Psoas muscle (tissue), 8 donors: Measurements from ENCODE around the gene MYL5. TPM values are rescaled to one million over a fixed set of nuclear protein-coding genes. Genes with fewer than 3 reads are reported as not detected.
A peak's percentile ranks its signal among the peaks of the same experiment; 100 is the strongest.

Experiments
- ATAC-seq, 4 donors: fragments of 200-7000 bp; cut with Tn5 transposase; one replicate each; pipeline ENCODE4 v1.9.1; 2020; ENCODE audit warnings: moderate library complexity in 3 of 4, mild to moderate bottlenecking in 2 of 4
- DNase-seq, 2 donors: peaks; one replicate each; pipeline ENCODE4 v3.0.0-alpha.2; 2020
- H3K27ac ChIP-seq: fragments of 200-600 bp; one replicate; pipeline ENCODE4 v1.8.0; 2022
- H3K27me3 ChIP-seq, 3 donors: fragments of 200-600 bp in 1 of 3; one replicate each; pipeline versions ENCODE4 v1.6.1 to v1.8.0; 2013 to 2022; ENCODE audit warnings: low read length in 2 of 3, mild to moderate bottlenecking in 2 of 3, moderate library complexity in 1 of 3; ENCODE audit not compliant: insufficient read depth in 3 of 3
- H3K36me3 ChIP-seq, 2 donors: fragments of 200-600 bp in 1 of 2; one replicate each; pipeline versions ENCODE4 v1.6.1 to v1.8.0; 2013 to 2022; ENCODE audit warnings: low read depth in 1 of 2, mild to moderate bottlenecking in 1 of 2, moderate library complexity in 1 of 2; ENCODE audit not compliant: insufficient read depth in 1 of 2
- H3K4me1 ChIP-seq: fragments of 200-600 bp; one replicate; pipeline ENCODE4 v1.8.0; 2022
- H3K4me3 ChIP-seq: fragments of 200-600 bp; one replicate; pipeline ENCODE4 v1.8.0; 2022; ENCODE audit warnings: mild to moderate bottlenecking
- H3K9me3 ChIP-seq: fragments of 200-600 bp; one replicate; pipeline ENCODE4 v1.8.0; 2022
- WGBS, 3 donors: extraction: QIAGEN DNeasy Blood & Tissue Kit; methylation state at CpG; one replicate each; pipeline versions ENCODE4 v1.1.6 to v1.1.7; 2013; 5-methylcytosine and 5-hydroxymethylcytosine counted together
- intact Hi-C, 2 donors: fragments of 100-400 bp; cut with DNase I; formaldehyde crosslinking; loops; one replicate each; pipeline versions ENCODE4 v1.11.0 to v1.14.2; 2022
- polyA plus RNA-seq, 3 donors: library from polyadenylated mRNA; stranded (reverse); fragments of 200-250 nt; gene quantifications; one replicate each; pipeline ENCODE4 v1.2.3, GENCODE V29; 2013
- total RNA-seq, 4 donors: library from RNA; stranded (reverse); fragmentation: NEBNext Ultra II Directional in 2 of 4; extraction: Animal tissue kit (Norgen Biotek cat#: 25700) in 2 of 4; gene quantifications; one replicate each; pipeline versions ENCODE4 v1.2.1 to v1.2.4, GENCODE V29; 2021 to 2023
- TF ChIP-seq, protein P1 (sequence below): fragments of 200-600 bp; IDR thresholded peaks from one replicate; pipeline ENCODE4 v1.8.0; 2022; ENCODE audit warnings: antibody characterized with exemption
- donor health status: healthy with polysubstance abuse.
- donor health status: DM: no; HTN: no; CAD: no; lungs with moderate emphysema.
- donor health status: Bipolar disorder and iron deficiency.
- donor health status: healthy.
- donor health status: DM: yes; HTN: yes; CAD: no.
- donor health status: DM: no; HTN: no; CAD: no.
- donor health status: DM: no; HTN: no; CAD: no.
- donor health status: DM: yes; HTN: yes; CAD: no.

MYL5 gene
- total and polyA plus RNA-seq, 7 donors = 2.0 to 11.2 (median 5.4) TPM

- peaks cover 5 to 13% of the 10 kb centered on the region in 2 donors for H3K36me3 ChIP-seq
- peaks cover 53% of the 10 kb centered on the region for H3K4me1 ChIP-seq
- no peak for ATAC-seq
- TF ChIP-seq, protein P1, sequence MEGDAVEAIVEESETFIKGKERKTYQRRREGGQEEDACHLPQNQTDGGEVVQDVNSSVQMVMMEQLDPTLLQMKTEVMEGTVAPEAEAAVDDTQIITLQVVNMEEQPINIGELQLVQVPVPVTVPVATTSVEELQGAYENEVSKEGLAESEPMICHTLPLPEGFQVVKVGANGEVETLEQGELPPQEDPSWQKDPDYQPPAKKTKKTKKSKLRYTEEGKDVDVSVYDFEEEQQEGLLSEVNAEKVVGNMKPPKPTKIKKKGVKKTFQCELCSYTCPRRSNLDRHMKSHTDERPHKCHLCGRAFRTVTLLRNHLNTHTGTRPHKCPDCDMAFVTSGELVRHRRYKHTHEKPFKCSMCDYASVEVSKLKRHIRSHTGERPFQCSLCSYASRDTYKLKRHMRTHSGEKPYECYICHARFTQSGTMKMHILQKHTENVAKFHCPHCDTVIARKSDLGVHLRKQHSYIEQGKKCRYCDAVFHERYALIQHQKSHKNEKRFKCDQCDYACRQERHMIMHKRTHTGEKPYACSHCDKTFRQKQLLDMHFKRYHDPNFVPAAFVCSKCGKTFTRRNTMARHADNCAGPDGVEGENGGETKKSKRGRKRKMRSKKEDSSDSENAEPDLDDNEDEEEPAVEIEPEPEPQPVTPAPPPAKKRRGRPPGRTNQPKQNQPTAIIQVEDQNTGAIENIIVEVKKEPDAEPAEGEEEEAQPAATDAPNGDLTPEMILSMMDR = no peak
- peaks cover 0 to 3% (median 0%) of the 10 kb centered on the region in 3 donors for H3K27me3 ChIP-seq
- WGBS, 3 donors = 53 to 58% (median 55%) methylated on average over 8 of the region's 8 CpGs
- no peaks in the 10 kb centered on the region for H3K9me3 ChIP-seq
- peak overlapping the region; percentile 93 for H3K27ac ChIP-seq
- H3K4me3 ChIP-seq = no peak overlapping the region
- DNase-seq = peak in 1 of 2 donors; percentile 48
- intact Hi-C loops = no loop called here
Observed at GRCh38 chr4:676871-677235, 2.5 kb downstream of the MYL5 start.

DNA sequence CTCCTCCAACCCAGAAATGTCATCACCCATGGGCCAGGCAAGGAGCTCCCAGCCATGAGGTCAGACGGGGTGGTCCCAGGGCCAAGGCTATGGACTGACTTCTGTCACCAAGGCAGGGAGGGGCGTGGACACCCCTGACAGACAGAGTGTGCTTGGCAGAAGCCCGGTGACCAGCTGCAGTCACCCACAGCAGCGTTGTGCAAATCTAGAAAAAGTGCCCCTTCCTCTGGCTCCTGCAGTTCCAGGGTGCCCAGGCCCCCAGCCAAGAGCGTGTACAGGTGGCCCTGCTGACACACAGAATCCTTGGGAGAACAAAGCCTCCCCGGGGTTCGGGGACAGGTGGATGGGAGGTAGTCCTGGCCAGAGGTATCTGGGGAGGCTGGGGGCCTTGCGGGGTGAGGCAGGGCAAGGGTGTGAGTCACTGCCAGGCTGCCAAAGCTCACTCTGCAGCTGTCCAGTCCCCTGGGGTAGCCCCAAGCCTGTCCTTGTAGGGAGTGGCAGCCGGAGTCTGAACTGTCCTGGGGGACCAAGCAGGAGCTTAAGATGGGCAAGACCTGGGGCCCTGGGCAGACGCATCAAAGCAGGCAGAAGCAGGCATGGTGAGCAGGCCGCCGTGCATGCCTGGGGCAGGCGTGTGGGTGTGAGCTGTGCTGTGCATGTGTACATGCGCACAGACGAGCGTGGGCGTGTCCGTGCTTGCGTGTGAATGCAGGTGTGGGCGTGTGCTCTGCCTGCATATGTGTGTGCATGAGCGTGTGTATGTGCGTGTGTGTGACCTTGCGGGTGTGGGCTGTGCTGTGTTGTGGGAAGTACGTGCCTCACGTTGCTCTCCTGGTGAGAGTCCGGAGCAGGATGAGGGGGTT is 3.3 kb downstream of the MYL5 start:
- H3K4me1 ChIP-seq = peaks cover 52% of the 10 kb centered on the region
- no peaks in the 10 kb centered on the region for H3K9me3 ChIP-seq
- WGBS, 3 donors = 33 to 50% (median 34%) methylated on average over 26 of the region's 26 CpGs
- peaks cover 0 to 5% of the 10 kb centered on the region in 2 donors for H3K36me3 ChIP-seq
- ATAC-seq (peak in 1 of 4 donors; percentile 41), DNase-seq (peak in 1 of 2 donors; percentile 65)
- intact Hi-C loops = no loop called here
- no peak overlapping the region for H3K4me3 ChIP-seq
- H3K27ac ChIP-seq = peak overlapping the region; percentile 93
- TF ChIP-seq, protein P1 = no peak
- H3K27me3 ChIP-seq = peaks cover 0 to 3% (median 0%) of the 10 kb centered on the region in 3 donors

GRCh38 chr4:678331-679103 is 4.2 kb downstream of the MYL5 start:
- Histone ChIP-seq H3K9me3 (no peaks in the 10 kb centered on the region), H3K4me3 (no peak overlapping the region), H3K27me3 (peaks cover 0 to 3% (median 0%) of the 10 kb centered on the region in 3 donors), H3K4me1 (peaks cover 44% of the 10 kb centered on the region), H3K27ac (no peak overlapping the region), H3K36me3 (no peaks in the 10 kb centered on the region)
- intact Hi-C loops = no loop called here
- no peak for ATAC-seq
- WGBS, 3 donors = 60 to 68% (median 62%) methylated on average over 12 to 14 of the region's 14 CpGs
- TF ChIP-seq, protein P1 = no peak
- DNase-seq = peak in 1 of 2 donors; percentile 36

GRCh38 chr4:679104-679481 is 4.8 kb downstream of the MYL5 start:
- H3K4me1 ChIP-seq = peaks cover 44% of the 10 kb centered on the region
- intact Hi-C loops = no loop called here
- DNase-seq = peak in 1 of 2 donors; percentile 40
- H3K4me3 ChIP-seq = no peak overlapping the region
- TF ChIP-seq, protein P1 = no peak
- ATAC-seq = no peak
- peaks cover 0 to 3% (median 0%) of the 10 kb centered on the region in 3 donors for H3K27me3 ChIP-seq
- 84 to 97% (median 87%) methylated on average over 11 to 13 of the region's 13 CpGs for WGBS, 3 donors
- no peak overlapping the region for H3K27ac ChIP-seq
- no peaks in the 10 kb centered on the region for H3K36me3 ChIP-seq
- no peaks in the 10 kb centered on the region for H3K9me3 ChIP-seq
